H9 (cell line): Measurements from ENCODE around the gene CACNA1G. TPM values are rescaled to one million over a fixed set of nuclear protein-coding genes. Genes with fewer than 3 reads are reported as not detected.

Experiments used
- DNase-seq: peaks from one replicate; pipeline ENCODE4 v3.0.0-alpha.2; 2017
- H2AFZ ChIP-seq: one replicate; pipeline ENCODE4 v1.6.1; 2013; ENCODE audit warnings: mild to moderate bottlenecking, low read length, control low read depth, moderate library complexity
- H2AK5ac ChIP-seq: 2 replicates; pipeline ENCODE4 v1.6.1; 2013; ENCODE audit warnings: low read length, control low read depth, mixed read lengths; ENCODE audit not compliant: insufficient read length
- H2BK120ac ChIP-seq: one replicate; pipeline ENCODE4 v1.6.1; 2013; ENCODE audit warnings: low read depth, mild to moderate bottlenecking, low read length, control low read depth, inconsistent platforms; ENCODE audit not compliant: poor library complexity, severe bottlenecking
- H2BK12ac ChIP-seq: 2 replicates; pipeline ENCODE4 v1.6.1; 2013; ENCODE audit warnings: low read length, control low read depth, mixed read lengths, low read depth; ENCODE audit not compliant: insufficient read length
- H2BK15ac ChIP-seq: 2 replicates; pipeline ENCODE4 v1.6.1; 2013; ENCODE audit warnings: low read depth, low read length, control low read depth
- H2BK20ac ChIP-seq: one replicate; pipeline ENCODE4 v1.6.1; 2013; ENCODE audit warnings: low read depth, mild to moderate bottlenecking, low read length, control low read depth, inconsistent platforms; ENCODE audit not compliant: poor library complexity, severe bottlenecking
- H2BK5ac ChIP-seq: 2 replicates; pipeline ENCODE4 v1.6.1; 2013; ENCODE audit warnings: low read length, control low read depth, mixed read lengths; ENCODE audit not compliant: insufficient read length
- H3K14ac ChIP-seq: 2 replicates; pipeline ENCODE4 v1.6.1; 2013; ENCODE audit warnings: low read length, control low read depth; ENCODE audit not compliant: insufficient read depth
- H3K18ac ChIP-seq: 2 replicates; pipeline ENCODE4 v1.6.1; 2013; ENCODE audit warnings: low read depth, mild to moderate bottlenecking, mixed read lengths, low read length, control low read depth; ENCODE audit not compliant: insufficient read length
- H3K23ac ChIP-seq: 2 replicates; pipeline ENCODE4 v1.6.1; 2013; ENCODE audit warnings: low read length, control low read depth, mixed read lengths, low read depth; ENCODE audit not compliant: insufficient read length
- H3K23me2 ChIP-seq: 2 replicates; pipeline ENCODE4 v1.6.1; 2013; ENCODE audit warnings: low read depth, mild to moderate bottlenecking, mixed read lengths, low read length, control low read depth; ENCODE audit not compliant: insufficient read length, poor library complexity, severe bottlenecking
- H3K27ac ChIP-seq: 2 replicates; pipeline ENCODE4 v1.5.1; 2013; ENCODE audit warnings: low read length, control low read depth, mixed read lengths, low read depth; ENCODE audit not compliant: insufficient read length
- H3K27me3 ChIP-seq: 2 replicates; pipeline ENCODE4 v1.6.1; 2013; ENCODE audit warnings: low read length, control low read depth, inconsistent platforms; ENCODE audit not compliant: insufficient read depth
- H3K4ac ChIP-seq: 2 replicates; pipeline ENCODE4 v1.6.1; 2013; ENCODE audit warnings: low read depth, mild to moderate bottlenecking, control low read depth, inconsistent platforms, low read length, moderate library complexity
- H3K4me1 ChIP-seq: 2 replicates; pipeline ENCODE4 v1.6.1; 2013; ENCODE audit warnings: low read length, control low read depth, inconsistent platforms; ENCODE audit not compliant: insufficient read depth
- H3K4me2 ChIP-seq: 2 replicates; pipeline ENCODE4 v1.6.1; 2013; ENCODE audit warnings: low read length, control low read depth, mixed read lengths; ENCODE audit not compliant: insufficient read length, insufficient read depth
- H3K56ac ChIP-seq: 2 replicates; pipeline ENCODE4 v1.6.1; 2013; ENCODE audit warnings: low read depth, mild to moderate bottlenecking, mixed read lengths, low read length, control low read depth; ENCODE audit not compliant: insufficient read length
- H3K79me1 ChIP-seq: 2 replicates; pipeline ENCODE4 v1.6.1; 2013; ENCODE audit warnings: low read depth, mild to moderate bottlenecking, moderate library complexity, low read length, control low read depth, inconsistent platforms; ENCODE audit not compliant: insufficient read depth, poor library complexity, severe bottlenecking
- H3K79me2 ChIP-seq: 2 replicates; pipeline ENCODE4 v1.6.1; 2013; ENCODE audit warnings: low read length, control low read depth, inconsistent platforms; ENCODE audit not compliant: insufficient read depth
- H3K9ac ChIP-seq: 2 replicates; pipeline ENCODE4 v1.6.1; 2013; ENCODE audit warnings: low read length, control low read depth, mixed read lengths; ENCODE audit not compliant: insufficient read length; ENCODE audit errors: extremely low read depth
- H3K9me3 ChIP-seq: one replicate; pipeline ENCODE4 v1.6.1; 2013; ENCODE audit warnings: low read depth, low read length, inconsistent platforms; ENCODE audit not compliant: control insufficient read depth
- H3T11ph ChIP-seq: one replicate; pipeline ENCODE4 v1.6.1; 2013; ENCODE audit warnings: mild to moderate bottlenecking, low read length, control low read depth, inconsistent platforms
- H4K20me1 ChIP-seq: one replicate; pipeline ENCODE4 v1.6.1; 2013; ENCODE audit not compliant: control insufficient read depth, insufficient read length, insufficient read depth
- H4K5ac ChIP-seq: 2 replicates; pipeline ENCODE4 v1.6.1; 2013; ENCODE audit warnings: low read depth, mild to moderate bottlenecking, mixed read lengths, low read length, control low read depth; ENCODE audit not compliant: insufficient read length
- H4K8ac ChIP-seq: replicated peaks from 2 replicates; pipeline ENCODE4 v1.6.1; 2013; ENCODE audit warnings: low read length, control low read depth, mixed read lengths, low read depth; ENCODE audit not compliant: insufficient read length
- H4K91ac ChIP-seq: 2 replicates; pipeline ENCODE4 v1.6.1; 2013; ENCODE audit warnings: low read depth, mild to moderate bottlenecking, moderate library complexity, mixed read lengths, low read length, control low read depth; ENCODE audit not compliant: insufficient read length
- H3K27ac Mint-ChIP-seq, 3 experiments: 2 replicates in 2 of 3; 3 replicates in 1 of 3; pipeline ENCODE4 v1.8.0; 2020 to 2021; ENCODE audit warnings: mixed read lengths in 3 of 3, mild to moderate bottlenecking in 1 of 3, moderate library complexity in 1 of 3
- H3K27me3 Mint-ChIP-seq: 2 replicates; pipeline ENCODE4 v1.8.0; 2021; ENCODE audit warnings: low read depth, mild to moderate bottlenecking, moderate library complexity, mixed read lengths
- H3K36me3 Mint-ChIP-seq, 3 experiments: 2 replicates in 2 of 3; 3 replicates in 1 of 3; pipeline ENCODE4 v1.8.0; 2020 to 2021; ENCODE audit warnings: low read depth in 3 of 3, mixed read lengths in 3 of 3; ENCODE audit not compliant: insufficient read depth in 1 of 3
- H3K4me1 Mint-ChIP-seq, 2 experiments: 2 replicates each; pipeline ENCODE4 v1.8.0; 2020; ENCODE audit warnings: mixed read lengths in 2 of 2
- H3K4me3 Mint-ChIP-seq, 2 experiments: 2 replicates in 1 of 2; 3 replicates in 1 of 2; pipeline ENCODE4 v1.8.0; 2020 to 2021; ENCODE audit warnings: mild to moderate bottlenecking in 2 of 2, mixed read lengths in 2 of 2, moderate library complexity in 1 of 2
- H3K9me3 Mint-ChIP-seq, 2 experiments: 2 replicates in 1 of 2; 3 replicates in 1 of 2; pipeline ENCODE4 v1.8.0; 2020; ENCODE audit warnings: mild to moderate bottlenecking in 2 of 2, mixed read lengths in 2 of 2, moderate library complexity in 1 of 2
- CTCF ChIP-seq: fragments of 200-600 bp; sonication (generic); conservative IDR thresholded peaks from 3 replicates; pipeline ENCODE4 v1.8.0; 2021; ENCODE audit warnings: antibody characterized with exemption, mild to moderate bottlenecking
- WGBS: extraction: QIAGEN DNeasy Blood & Tissue Kit; methylation state at CpG from one replicate; pipeline ENCODE4 v1.1.7; 2013; ENCODE audit warnings: missing lambda C conversion rate, low lambda C conversion rate, mixed read lengths; ENCODE audit not compliant: insufficient read length; ENCODE audit errors: extremely low coverage; 5-methylcytosine and 5-hydroxymethylcytosine counted together
- total RNA-seq: library from RNA; stranded (reverse); gene quantifications from 2 replicates; pipeline ENCODE4 v1.2.1, GENCODE V29; 2021

The CACNA1G gene
- total RNA-seq, 1 experiment from 2014 or later: 1.5 TPM

- Mint-ChIP-seq H3K27me3 (peaks cover 9% of the 10 kb centered on the region; the same call in 1 of the 2 replicates), H3K9me3 (no peaks in the 10 kb centered on the region), H3K36me3 (no peaks in the 10 kb centered on the region), H3K27ac (no peak overlapping the region), H3K4me1 (peaks cover 13 to 18% of the 10 kb centered on the region in 2 experiments), H3K4me3 (no peak overlapping the region)
- no peak overlapping the region for H2BK5ac ChIP-seq
- no peaks in the 10 kb centered on the region for H3K4me1 ChIP-seq
- no peak overlapping the region for H3T11ph ChIP-seq
- no peak overlapping the region for H4K91ac ChIP-seq
- no peak overlapping the region for H3K56ac ChIP-seq
- H3K27ac ChIP-seq: no peak overlapping the region
- H3K4ac ChIP-seq: no peak overlapping the region
- no peaks in the 10 kb centered on the region for H3K23me2 ChIP-seq
- H2BK12ac ChIP-seq: no peak overlapping the region
- DNase-seq: no peak
- no peaks in the 10 kb centered on the region for H4K20me1 ChIP-seq
- TF ChIP-seq CTCF: no peak
- no peak overlapping the region for H3K4me2 ChIP-seq
- no peak overlapping the region for H3K9ac ChIP-seq
- H2BK20ac ChIP-seq: no peak overlapping the region
- H2BK120ac ChIP-seq: no peak overlapping the region
- H3K14ac ChIP-seq: no peak overlapping the region
- no peaks in the 10 kb centered on the region for H3K27me3 ChIP-seq
- H3K79me2 ChIP-seq: no peaks in the 10 kb centered on the region
- no peak overlapping the region for H3K18ac ChIP-seq
- H3K23ac ChIP-seq: no peak overlapping the region
- no peak overlapping the region for H2AFZ ChIP-seq
- no peaks in the 10 kb centered on the region for H3K79me1 ChIP-seq
- no peak overlapping the region for H4K5ac ChIP-seq
- no peak overlapping the region for H4K8ac ChIP-seq
- H2AK5ac ChIP-seq: no peak overlapping the region
- no CpG with 5 or more reads among the region's 4 CpGs for WGBS
- no peaks in the 10 kb centered on the region for H3K9me3 ChIP-seq
- H2BK15ac ChIP-seq: no peak overlapping the region
These were observed 43.5 kb upstream of the CACNA1G start for GRCh38 chr17:50517011-50517410.
